ENCODE results near the gene PSMD11.

The PSMD11 gene

DNA sequence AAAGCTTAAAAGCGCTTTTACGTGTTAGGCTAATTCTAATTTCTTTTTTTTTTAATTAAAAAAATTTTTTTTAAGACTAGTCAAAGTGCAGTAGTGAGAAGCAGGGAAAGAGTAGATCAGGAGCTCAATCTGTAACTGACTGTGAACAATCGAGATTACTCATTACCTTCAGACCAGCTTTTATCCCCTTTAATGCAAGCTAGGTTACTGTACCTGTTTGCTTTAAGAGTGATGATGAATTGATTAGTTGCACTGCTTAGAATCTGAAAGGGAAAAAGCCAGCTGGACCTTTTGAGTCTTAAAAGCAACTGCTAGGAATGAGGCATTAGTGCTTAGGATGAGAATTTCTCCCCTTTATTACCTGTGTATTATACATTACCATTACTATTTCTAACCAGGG, 19.0 kb downstream of the PSMD11 start:
- peaks cover 73% of the 10 kb centered on the region for H3K36me3 ChIP-seq (ENCODE audit: insufficient read depth, insufficient read length, low read length)
- H3K9me3 ChIP-seq (ENCODE audit: insufficient read depth, low read length) = no peaks in the 10 kb centered on the region
- TF ChIP-seq ZNF274 (IDR thresholded peaks at IDR 0.05; ENCODE audit: low read depth, low read length) = no peak
- no peak for TF ChIP-seq SUZ12 (IDR thresholded peaks at IDR 0.05; ENCODE audit: extremely low read depth, insufficient read depth, insufficient read length)
- no peak for TF ChIP-seq YY1 (IDR thresholded peaks at IDR 0.05; ENCODE audit: insufficient read depth, insufficient read length)
- no peaks in the 10 kb centered on the region for H3K4me1 ChIP-seq (ENCODE audit: insufficient read depth, insufficient read length)
- no peaks in the 10 kb centered on the region for H3K27me3 ChIP-seq (ENCODE audit: insufficient read depth, insufficient read length)
- no peak for DNase-seq (ENCODE audit: low read depth, low spot score)
- H3K4me3 ChIP-seq (ENCODE audit: insufficient read length, low read depth) = no peak overlapping the region
- H3K9ac ChIP-seq (ENCODE audit: insufficient read length, low read depth) = no peak overlapping the region

DNA sequence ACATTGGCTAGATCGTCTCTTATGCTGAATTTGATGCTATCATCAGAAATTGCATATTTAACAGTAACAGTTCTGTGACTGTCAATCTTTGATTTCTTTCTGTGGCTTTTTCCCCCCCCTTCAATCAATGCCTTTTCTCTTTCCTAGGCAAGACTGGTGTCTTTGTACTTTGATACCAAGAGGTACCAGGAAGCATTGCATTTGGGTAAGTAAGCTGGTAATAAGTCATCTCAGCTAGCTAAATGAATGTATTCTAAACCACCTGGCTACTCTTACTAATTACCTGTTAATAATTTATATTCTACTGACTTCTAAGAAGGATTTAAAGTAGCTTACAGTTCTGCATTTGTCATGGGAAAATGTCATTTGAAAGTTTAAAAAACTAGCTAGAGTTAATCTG, 20.1 kb downstream of the PSMD11 start:
- Histone ChIP-seq H3K9ac (ENCODE audit: insufficient read length, low read depth) (no peak overlapping the region), H3K9me3 (ENCODE audit: insufficient read depth, low read length) (no peaks in the 10 kb centered on the region), H3K4me1 (ENCODE audit: insufficient read depth, insufficient read length) (no peaks in the 10 kb centered on the region), H3K4me3 (ENCODE audit: insufficient read length, low read depth) (no peak overlapping the region), H3K36me3 (ENCODE audit: insufficient read depth, insufficient read length, low read length) (peaks cover 74% of the 10 kb centered on the region), H3K27me3 (ENCODE audit: insufficient read depth, insufficient read length) (no peaks in the 10 kb centered on the region)
- no peak for DNase-seq (ENCODE audit: low read depth, low spot score)
- TF ChIP-seq SUZ12 (IDR thresholded peaks at IDR 0.05; ENCODE audit: extremely low read depth, insufficient read depth, insufficient read length) (no peak), YY1 (IDR thresholded peaks at IDR 0.05; ENCODE audit: insufficient read depth, insufficient read length) (no peak), ZNF274 (IDR thresholded peaks at IDR 0.05; ENCODE audit: low read depth, low read length) (no peak)

DNA sequence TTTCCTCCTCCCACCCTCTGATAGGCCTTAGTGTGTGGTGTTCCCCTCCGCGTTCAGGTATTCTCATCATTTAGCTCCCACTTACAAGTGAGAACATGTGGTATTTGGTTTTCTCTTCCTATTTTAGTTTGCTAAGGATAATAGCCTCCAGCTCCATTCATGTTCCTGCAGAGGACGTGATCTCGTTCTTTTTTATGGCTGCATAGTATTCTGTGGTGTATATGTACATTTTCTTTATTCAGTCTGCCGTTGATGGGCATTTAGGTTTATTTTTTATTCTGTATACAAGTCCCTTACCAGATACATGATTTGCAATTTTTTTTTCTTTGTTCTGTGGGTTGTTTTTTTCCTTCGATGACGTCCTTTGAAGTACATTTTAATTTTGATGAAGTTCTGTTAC, 23.6 kb downstream of the PSMD11 start:
- no peak for DNase-seq (ENCODE audit: low read depth, low spot score)
- H3K9me3 ChIP-seq (ENCODE audit: insufficient read depth, low read length) = no peaks in the 10 kb centered on the region
- H3K27me3 ChIP-seq (ENCODE audit: insufficient read depth, insufficient read length) = no peaks in the 10 kb centered on the region
- no peak overlapping the region for H3K4me3 ChIP-seq (ENCODE audit: insufficient read length, low read depth)
- H3K36me3 ChIP-seq (ENCODE audit: insufficient read depth, insufficient read length, low read length) = peaks cover 77% of the 10 kb centered on the region
- H3K4me1 ChIP-seq (ENCODE audit: insufficient read depth, insufficient read length) = no peaks in the 10 kb centered on the region
- H3K9ac ChIP-seq (ENCODE audit: insufficient read length, low read depth) = no peak overlapping the region
- no peak for TF ChIP-seq YY1 (IDR thresholded peaks at IDR 0.05; ENCODE audit: insufficient read depth, insufficient read length)
- no peak for TF ChIP-seq ZNF274 (IDR thresholded peaks at IDR 0.05; ENCODE audit: low read depth, low read length)

DNA sequence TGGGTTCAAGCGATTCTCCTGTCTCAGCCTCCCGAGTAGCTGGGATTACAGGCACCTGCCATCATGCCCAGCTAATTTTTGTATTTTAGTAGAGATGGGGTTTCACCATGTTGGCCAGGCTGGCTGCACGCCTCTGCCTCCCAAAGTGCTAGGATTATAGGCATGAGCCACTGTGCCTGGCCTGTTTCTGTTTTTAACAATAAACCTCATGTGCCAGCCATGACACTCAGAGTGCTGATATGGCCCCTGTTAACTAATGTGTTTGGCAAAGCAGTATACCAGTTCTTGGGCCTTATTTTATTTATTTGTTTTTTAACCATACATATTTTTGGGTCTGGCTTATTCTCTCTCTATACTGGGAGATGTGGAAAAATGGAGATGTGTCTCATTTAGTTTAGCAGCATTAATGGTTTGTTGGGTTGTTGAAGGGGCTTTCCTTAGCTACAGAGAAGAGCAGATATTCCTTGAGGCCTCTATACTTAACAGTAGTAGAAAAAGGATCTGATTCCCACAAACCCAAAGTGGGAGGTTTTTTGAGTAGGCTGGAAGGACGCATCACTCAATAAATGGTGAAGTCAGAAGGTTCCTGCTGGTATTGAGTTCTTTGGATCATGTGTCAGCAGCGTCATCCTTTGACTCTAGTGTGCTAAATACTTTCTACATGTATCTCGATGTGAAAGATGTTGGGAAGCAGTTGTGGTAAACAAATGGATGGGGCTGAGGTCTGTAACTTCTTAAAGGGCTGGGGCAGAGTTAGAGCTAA, 26.3 kb downstream of the PSMD11 start:
- no peaks in the 10 kb centered on the region for H3K9me3 ChIP-seq (ENCODE audit: insufficient read depth, low read length)
- H3K4me3 ChIP-seq (ENCODE audit: insufficient read length, low read depth) = no peak overlapping the region
- H3K9ac ChIP-seq (ENCODE audit: insufficient read length, low read depth) = no peak overlapping the region
- no peaks in the 10 kb centered on the region for H3K4me1 ChIP-seq (ENCODE audit: insufficient read depth, insufficient read length)
- TF ChIP-seq SUZ12 (IDR thresholded peaks at IDR 0.05; ENCODE audit: extremely low read depth, insufficient read depth, insufficient read length) = no peak
- TF ChIP-seq ZNF274 (IDR thresholded peaks at IDR 0.05; ENCODE audit: low read depth, low read length) = no peak
- TF ChIP-seq YY1 (IDR thresholded peaks at IDR 0.05; ENCODE audit: insufficient read depth, insufficient read length) = no peak
- H3K27me3 ChIP-seq (ENCODE audit: insufficient read depth, insufficient read length) = no peaks in the 10 kb centered on the region
- DNase-seq (ENCODE audit: low read depth, low spot score) = no peak
- H3K36me3 ChIP-seq (ENCODE audit: insufficient read depth, insufficient read length, low read length) = peaks cover 80% of the 10 kb centered on the region

DNA sequence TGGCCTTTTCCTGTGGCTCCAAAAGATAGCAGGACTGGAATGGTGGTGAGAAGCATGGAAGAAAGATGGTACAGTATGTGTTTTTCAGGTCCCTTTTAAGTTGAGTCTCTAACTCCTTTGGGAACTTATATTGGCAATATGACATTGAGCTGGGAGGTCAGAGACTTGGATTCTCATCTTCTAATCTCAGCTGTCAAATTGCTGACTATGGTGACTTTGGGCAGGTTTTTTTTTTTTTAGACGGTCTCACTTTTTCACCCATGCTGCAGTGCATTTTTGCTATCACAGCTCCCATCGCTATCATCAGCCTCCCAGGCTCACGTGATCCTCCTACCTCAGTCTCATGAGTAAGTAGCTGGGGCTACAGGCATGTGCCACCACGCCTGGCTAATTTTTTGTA, 27.3 kb downstream of the PSMD11 start:
- no peaks in the 10 kb centered on the region for H3K27me3 ChIP-seq (ENCODE audit: insufficient read depth, insufficient read length)
- no peak overlapping the region for H3K4me3 ChIP-seq (ENCODE audit: insufficient read length, low read depth)
- no peak for TF ChIP-seq SUZ12 (IDR thresholded peaks at IDR 0.05; ENCODE audit: extremely low read depth, insufficient read depth, insufficient read length)
- no peak for TF ChIP-seq ZNF274 (IDR thresholded peaks at IDR 0.05; ENCODE audit: low read depth, low read length)
- TF ChIP-seq YY1 (IDR thresholded peaks at IDR 0.05; ENCODE audit: insufficient read depth, insufficient read length) = no peak
- H3K9me3 ChIP-seq (ENCODE audit: insufficient read depth, low read length) = no peaks in the 10 kb centered on the region
- H3K4me1 ChIP-seq (ENCODE audit: insufficient read depth, insufficient read length) = no peaks in the 10 kb centered on the region
- peaks cover 88% of the 10 kb centered on the region for H3K36me3 ChIP-seq (ENCODE audit: insufficient read depth, insufficient read length, low read length)
- no peak for DNase-seq (ENCODE audit: low read depth, low spot score)
- H3K9ac ChIP-seq (ENCODE audit: insufficient read length, low read depth) = no peak overlapping the region

DNA sequence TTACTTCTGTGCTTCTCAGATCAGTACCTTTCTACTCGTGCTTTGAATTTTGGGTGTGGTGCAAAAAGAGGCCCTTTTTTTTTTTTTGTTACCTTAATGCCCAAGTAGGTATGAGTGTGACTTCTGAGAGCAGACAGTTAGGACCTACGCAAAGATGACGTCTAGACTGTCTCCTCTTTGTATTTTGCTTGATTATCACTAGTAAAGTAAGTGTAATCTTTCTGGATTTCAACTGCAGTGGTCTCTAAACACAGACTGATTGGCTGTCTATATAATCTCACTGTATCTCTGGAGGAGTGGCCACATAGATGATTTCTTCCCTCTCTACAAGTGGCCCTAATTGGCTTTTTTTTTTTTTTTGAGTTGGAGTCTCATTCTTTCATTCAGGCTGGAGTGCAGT, 30.9 kb downstream of the PSMD11 start:
- TF ChIP-seq YY1 (IDR thresholded peaks at IDR 0.05; ENCODE audit: insufficient read depth, insufficient read length) (no peak), SUZ12 (IDR thresholded peaks at IDR 0.05; ENCODE audit: extremely low read depth, insufficient read depth, insufficient read length) (no peak), ZNF274 (IDR thresholded peaks at IDR 0.05; ENCODE audit: low read depth, low read length) (no peak)
- H3K27me3 ChIP-seq (ENCODE audit: insufficient read depth, insufficient read length) = no peaks in the 10 kb centered on the region
- DNase-seq (ENCODE audit: low read depth, low spot score) = no peak
- H3K4me3 ChIP-seq (ENCODE audit: insufficient read length, low read depth) = no peak overlapping the region
- peaks cover 91% of the 10 kb centered on the region for H3K36me3 ChIP-seq (ENCODE audit: insufficient read depth, insufficient read length, low read length)
- no peaks in the 10 kb centered on the region for H3K9me3 ChIP-seq (ENCODE audit: insufficient read depth, low read length)
- H3K4me1 ChIP-seq (ENCODE audit: insufficient read depth, insufficient read length) = no peaks in the 10 kb centered on the region
- H3K9ac ChIP-seq (ENCODE audit: insufficient read length, low read depth) = no peak overlapping the region

DNA sequence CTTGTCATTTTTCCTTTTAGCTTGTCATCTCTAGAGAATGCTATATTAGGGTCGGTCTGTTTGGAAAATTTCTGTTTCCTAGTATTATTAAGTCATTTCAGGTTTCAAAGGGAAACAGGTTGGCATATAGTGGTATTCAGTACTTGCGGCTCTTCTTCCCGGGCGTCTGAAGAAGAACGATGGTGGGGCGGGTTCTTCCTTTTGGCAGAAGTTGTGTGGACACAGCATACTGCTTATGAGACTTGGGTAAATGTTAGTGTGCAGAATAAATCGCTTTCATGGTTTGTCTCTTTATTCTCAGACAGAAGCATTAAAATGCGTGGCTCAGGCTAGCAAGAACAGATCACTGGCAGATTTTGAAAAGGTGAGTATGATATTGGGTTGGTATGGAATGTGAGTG, 32.9 kb downstream of the PSMD11 start:
- Histone ChIP-seq H3K4me1 (ENCODE audit: insufficient read depth, insufficient read length) (no peaks in the 10 kb centered on the region), H3K9me3 (ENCODE audit: insufficient read depth, low read length) (no peaks in the 10 kb centered on the region), H3K36me3 (ENCODE audit: insufficient read depth, insufficient read length, low read length) (peaks cover 91% of the 10 kb centered on the region), H3K4me3 (ENCODE audit: insufficient read length, low read depth) (no peak overlapping the region), H3K27me3 (ENCODE audit: insufficient read depth, insufficient read length) (no peaks in the 10 kb centered on the region), H3K9ac (ENCODE audit: insufficient read length, low read depth) (no peak overlapping the region)
- no peak for DNase-seq (ENCODE audit: low read depth, low spot score)
- TF ChIP-seq ZNF274 (IDR thresholded peaks at IDR 0.05; ENCODE audit: low read depth, low read length) = no peak
- no peak for TF ChIP-seq YY1 (IDR thresholded peaks at IDR 0.05; ENCODE audit: insufficient read depth, insufficient read length)
- TF ChIP-seq SUZ12 (IDR thresholded peaks at IDR 0.05; ENCODE audit: extremely low read depth, insufficient read depth, insufficient read length) = no peak

All from NT2/D1 (cell line).